ENCODE data around the gene TRRAP.

Gene TRRAP

DNA sequence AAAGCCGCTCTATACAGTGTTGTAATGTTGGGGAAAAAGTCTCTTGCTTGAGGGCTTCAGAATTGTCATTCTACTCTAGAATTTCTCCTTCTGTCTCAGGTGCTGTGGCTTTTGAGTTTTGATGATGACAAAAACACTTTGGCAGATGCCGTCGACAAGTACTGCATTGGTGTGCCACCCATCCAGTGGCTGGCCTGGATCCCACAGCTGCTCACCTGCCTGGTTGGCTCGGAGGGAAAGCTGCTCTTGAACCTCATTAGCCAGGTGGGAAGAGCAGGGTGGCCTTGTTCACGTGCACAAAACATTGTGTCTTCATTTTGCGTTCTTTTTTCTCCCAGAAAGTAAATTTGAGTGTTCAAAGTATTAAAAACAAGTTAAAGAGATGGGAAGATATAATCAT, 112.0 kb downstream of the TRRAP start:
- no peak for DNase-seq (ENCODE audit: low spot score)

DNA sequence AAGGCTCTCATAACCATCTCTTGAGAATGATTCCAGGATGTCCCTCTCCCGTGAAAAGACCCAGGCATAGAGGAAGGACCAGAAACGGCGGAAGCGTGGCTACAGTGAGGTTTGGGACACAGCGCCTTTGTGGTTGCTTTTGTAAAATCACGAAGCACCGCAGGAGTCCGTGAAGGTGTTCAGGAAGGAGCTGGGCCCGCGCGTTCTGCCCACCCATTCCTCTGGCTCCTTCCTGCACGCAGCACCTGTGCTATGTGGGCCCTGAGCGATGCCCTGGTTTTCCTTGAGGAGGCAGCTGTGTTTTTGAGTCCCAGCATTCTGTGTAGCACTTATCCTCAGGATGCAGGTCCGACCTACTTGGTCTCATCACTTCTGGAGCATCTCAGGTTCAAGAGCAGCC, 112.8 kb downstream of the TRRAP start:
- DNase-seq (ENCODE audit: low spot score) = no peak

DNA sequence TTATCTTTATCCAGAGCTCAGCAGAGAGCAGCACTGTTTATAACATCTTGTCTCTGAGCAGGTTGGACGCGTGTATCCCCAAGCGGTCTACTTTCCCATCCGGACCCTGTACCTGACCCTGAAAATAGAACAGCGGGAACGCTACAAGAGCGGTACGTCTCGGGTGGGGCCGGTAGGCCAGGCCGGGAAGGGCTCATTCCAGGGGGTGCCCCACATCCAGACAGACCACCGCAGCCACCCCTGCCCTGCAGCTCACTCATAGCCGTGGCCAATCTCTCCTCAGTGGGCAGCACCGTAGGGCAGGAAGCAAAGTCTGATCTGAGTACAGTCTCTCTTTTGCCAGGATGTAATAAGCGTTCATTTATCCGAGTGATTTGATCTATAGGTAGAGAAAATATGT, 113.7 kb downstream of the TRRAP start:
- no peak for DNase-seq (ENCODE audit: low spot score)

DNA sequence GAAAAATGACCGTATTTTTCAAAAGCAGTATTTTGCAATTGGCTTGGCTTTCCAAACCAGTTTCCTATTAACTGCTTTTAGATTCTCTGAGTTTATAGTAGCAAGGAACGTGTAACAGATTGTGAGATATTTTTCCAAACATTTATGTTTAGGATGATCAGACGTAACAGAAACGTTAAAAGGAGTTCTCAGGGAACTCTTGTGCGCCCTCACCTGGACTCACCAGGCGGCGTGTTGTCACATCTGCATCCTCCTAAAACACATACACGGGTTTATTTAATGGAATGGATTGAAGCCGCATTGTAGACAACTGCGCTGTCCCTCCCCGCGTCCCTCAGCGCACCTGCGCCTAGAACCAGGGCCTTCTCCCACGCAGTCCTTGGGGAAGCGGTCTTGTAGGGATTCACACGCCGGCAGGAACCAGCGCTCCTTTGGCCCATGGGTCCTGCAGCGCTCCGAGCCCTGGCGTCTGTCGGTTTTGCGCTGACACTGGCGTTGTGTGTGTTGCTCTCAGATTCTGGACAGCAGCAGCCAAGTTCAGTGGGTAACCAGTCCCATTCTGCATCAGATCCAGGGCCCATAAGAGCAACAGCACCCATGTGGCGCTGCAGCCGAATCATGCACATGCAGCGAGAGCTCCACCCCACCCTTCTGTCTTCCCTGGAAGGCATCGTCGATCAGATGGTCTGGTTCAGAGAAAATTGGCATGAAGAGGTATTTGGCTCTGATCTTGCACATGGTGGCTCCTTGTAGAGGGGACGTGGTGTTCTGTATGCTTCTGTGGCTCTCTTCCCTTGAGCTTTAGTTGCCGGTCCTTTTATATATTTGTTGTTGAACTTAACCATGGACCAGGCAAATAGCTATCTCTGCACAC, 114.9 kb downstream of the TRRAP start:
- DNase-seq (ENCODE audit: low spot score) = no peak

DNA sequence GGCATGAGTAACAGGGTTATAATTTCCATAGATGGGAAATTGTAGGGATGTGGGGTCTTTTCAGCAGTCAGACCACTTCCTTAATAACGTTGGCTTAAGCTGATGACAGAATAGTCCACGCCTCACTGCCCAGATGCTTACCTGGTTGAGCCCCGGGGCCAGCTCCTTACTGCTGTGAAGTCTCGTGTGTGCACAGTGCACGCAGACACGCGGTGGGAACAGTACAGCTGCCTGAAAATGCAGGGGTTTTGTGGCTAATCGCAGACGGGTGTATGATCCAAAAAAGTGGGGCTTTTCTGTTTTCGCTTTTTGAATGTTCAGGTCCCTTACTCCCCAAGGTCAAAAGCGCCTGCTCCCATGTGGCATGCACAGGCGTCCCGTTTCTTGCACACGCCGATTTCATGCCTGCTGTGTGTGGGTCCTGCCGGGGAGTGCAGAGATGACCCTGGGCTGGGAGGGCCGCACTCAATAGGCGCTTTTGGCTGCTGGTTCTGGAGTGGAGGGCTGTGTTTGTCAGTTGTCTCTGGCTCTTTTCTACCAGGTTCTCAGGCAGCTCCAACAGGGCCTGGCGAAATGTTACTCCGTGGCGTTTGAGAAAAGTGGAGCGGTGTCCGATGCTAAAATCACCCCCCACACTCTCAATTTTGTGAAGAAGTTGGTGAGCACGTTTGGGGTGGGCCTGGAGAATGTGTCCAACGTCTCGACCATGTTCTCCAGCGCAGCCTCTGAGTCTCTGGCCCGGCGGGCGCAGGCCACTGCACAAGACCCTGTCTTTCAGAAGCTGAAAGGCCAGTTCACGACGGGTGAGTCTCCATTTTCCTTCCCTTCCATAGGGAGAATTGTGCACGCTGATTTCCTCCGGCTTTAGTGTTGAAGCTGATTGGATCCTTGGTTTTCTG, 116.0 kb downstream of the TRRAP start:
- DNase-seq (ENCODE audit: low spot score) = no peak

DNA sequence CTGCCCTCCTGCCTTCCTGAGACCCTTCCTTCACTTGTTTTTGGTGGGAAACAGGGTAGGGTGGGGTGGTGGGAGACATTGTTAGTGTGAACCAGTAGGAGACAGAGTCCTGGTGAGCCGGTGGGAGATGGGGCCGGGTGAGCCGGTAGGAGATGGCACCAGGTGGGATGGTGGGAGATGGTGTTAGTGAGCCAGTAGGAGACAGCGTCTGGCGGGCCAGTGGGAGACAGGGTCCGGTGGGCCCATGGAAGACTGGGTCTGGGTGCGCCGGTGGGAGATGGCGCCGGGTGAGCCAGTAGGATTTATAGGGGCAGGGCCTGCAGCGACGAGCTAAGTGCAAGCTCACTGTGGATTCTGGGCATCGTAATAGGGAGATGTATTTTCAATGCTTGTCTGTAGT, 116.8 kb downstream of the TRRAP start:
- DNase-seq (ENCODE audit: low spot score) = no peak

DNA sequence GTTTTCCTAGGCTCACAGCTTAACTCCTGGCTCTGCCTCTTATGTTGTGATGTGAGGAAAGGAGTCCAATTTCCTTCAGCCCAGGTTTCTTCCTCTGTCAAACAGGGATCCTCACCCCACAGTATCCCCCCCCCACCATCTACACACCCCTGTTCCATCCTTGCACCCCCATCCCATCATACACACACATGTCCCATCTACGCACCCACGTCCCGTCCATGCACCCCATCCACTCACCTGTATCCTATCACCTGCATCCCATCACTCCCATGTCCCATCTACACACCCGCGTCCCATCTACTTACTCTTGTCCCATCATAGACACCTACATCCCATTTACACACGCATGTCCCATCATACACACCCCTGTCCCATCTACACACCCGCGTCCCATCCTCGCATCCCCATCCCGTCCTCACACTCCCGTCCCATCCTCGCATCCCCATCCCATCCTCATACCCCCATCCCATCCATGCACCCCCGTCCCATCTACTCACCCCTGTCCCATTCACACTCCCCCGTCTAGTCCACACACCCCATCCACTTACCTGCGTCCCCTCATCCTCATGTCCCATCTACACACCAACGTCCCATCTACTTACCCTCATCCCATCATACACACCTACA, 117.3 kb downstream of the TRRAP start:
- no peak for DNase-seq (ENCODE audit: low spot score)

DNA sequence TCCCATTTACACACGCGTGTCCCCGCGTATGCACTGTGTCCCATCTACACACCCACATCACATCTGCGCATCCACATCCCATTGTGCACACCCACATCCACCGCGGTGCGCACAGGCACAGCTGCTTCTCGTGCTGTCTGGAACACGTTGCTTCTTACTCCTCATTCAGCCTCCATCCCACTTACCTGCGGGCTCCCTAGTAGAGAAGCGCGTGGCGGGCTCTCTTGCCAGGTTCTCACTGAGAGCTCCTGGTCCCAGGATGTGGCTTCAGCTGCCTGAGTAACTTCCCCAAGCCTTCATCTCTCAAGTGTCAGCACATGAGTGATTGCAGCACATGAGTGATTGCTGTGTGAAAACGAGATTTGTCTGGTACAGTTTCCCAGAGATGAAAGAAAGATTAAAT, 117.8 kb downstream of the TRRAP start:
- DNase-seq (ENCODE audit: low spot score) = no peak

DNA sequence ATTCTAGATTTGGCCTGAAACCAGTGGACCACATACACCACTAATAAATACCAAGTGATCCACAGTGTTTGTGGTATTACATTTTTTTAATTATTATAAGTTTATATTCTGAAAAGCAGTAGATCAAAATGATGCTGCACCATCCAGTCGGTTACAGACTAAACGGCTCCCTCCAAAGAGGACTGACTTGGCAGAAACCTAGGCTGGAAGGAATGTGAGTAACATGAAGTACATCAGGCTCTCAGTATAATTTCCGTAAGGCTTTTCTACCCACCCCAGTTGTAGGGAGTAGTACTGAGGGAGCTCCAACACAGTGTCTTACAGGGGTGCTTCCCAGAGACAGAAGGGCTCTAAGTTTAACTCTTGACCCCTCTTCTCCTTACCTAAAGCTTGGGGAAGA, 119.5 kb downstream of the TRRAP start:
- no peak for DNase-seq (ENCODE audit: low spot score)

DNA sequence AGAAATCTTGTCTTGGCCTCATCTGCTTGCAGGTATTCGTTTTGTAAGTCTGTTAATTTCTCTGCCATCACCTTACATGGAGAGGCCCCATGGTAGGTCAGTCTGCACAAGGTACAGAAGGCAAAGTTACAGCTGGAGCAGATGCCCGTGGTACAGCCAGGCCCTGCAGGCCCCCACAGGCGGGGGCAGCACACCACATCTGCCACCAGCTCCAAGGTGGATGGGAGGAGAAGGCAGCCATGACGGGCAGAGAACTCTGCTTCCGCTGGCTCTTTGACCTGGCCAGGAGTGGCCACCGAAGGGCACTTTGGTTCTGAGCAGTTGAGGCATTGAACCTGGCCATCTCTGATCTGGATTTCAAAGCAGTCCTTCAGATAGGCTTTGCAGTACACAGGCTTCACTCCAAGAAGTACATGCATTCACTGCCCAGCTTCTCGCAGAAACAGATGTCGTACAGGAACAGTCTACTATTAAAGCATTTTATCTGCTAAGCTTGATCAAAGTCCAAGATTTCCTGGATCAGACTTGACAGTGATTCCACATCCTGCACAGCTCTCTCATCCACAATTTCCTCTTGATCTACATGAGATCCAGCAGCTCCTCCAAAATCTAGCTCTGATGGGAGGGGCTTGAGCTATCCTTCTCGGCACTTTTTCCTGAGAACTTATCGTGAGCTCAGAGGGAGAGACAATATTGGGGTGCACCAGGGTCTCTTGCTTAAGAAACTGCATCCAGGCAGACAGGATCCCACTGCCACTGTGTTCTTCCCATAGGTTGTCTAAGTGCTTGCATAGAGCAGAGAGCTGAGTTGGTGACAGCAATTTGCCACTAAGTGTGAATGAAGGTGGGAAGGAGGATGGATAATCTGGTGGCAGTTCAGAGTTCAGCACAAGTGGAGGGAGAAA, 120.7 kb downstream of the TRRAP start:
- DNase-seq (ENCODE audit: low spot score) = no peak

DNA sequence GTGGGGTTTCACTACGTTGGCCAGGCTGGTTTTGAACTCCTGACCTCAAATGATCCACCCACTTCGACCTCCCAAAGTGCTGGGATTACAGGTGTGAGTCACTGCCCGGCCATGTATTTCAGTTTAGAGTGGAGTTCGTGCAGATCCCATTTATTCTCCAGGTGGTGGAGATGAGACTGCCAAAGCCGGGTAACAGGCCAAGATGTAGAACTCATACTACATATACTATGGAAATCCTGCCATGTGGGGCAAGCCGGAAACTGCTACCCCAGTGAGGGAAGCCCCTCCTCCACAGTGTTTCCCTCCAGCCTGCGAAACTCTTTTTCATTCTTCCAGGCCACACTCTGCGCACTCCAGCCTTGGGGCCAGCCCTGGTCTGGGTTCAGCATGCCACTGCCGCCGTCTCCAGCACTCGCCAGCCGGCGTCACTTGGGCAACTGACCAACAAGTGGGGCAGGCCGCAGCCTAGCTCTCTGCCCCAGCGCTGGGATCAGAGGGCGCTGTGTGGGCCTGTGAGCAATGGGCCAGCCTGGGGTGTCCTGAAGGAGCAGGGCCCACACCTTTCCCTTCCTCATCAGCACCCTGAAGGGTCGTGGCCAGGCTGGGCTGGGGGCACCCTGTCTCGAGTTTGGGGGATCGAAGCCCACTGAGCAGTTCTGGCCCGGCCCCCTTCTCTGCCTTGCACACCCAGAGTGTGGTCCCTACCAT, 122.0 kb downstream of the TRRAP start:
- DNase-seq (ENCODE audit: low spot score) = no peak

DNA sequence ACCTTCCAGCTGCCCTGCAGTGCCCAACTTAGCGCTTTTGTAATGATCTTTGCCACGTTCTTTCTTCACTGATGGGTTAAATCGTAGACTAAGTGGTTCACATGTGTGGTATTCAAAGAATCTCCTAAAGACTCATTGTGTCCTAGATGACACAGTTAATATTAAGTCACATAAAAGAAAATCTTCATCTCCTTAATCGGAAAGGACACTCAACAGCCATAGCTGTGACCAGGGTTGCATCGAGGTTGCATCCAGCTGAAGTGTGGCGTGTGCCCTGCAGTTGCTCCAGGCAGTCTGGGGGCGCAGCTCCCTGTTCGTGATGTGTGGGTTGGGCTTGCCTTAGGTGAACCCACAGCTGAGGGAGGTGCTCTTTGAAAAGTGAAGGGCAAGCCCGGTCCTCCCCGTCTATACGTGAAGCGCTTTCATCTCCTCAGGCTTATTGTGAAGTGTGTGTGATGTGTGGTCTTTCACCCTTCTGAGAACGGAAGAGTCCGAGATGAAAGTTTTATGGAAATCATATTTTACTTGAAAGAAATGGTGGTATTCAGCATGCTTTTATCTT, 122.7 kb downstream of the TRRAP start:
- no peak for DNase-seq (ENCODE audit: low spot score)

DNA sequence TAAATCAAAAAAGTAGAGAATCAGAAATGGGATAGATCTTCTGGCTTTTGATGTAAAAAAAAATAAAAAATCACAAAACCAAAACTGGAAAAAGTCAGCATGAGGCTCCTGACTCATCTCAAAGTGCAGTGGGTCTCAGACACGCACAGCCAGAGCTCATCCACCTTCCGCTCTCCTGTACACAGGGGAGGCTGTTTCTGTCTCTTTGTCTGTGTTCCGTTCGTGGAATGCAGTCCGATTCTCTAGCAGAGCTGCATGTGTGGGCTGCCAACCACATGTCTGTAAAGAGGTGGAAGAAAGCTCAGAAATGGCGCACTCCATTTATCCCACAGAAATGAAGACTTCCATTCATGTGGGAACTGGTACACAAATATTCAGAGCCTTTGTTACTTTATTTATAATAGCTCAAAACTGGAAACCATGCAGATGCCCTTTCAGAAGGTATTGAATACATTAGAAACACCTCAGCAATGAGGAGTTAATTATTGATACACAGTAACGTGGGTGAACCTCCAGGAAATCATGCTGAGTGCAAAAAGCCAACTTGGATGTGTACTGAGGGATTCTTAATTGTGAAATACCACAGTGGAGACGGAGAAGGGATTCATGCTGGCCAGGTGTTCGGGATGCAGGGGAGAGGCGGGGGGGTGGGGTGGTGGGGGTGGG, 123.3 kb downstream of the TRRAP start:
- no peak for DNase-seq (ENCODE audit: low spot score)

DNA sequence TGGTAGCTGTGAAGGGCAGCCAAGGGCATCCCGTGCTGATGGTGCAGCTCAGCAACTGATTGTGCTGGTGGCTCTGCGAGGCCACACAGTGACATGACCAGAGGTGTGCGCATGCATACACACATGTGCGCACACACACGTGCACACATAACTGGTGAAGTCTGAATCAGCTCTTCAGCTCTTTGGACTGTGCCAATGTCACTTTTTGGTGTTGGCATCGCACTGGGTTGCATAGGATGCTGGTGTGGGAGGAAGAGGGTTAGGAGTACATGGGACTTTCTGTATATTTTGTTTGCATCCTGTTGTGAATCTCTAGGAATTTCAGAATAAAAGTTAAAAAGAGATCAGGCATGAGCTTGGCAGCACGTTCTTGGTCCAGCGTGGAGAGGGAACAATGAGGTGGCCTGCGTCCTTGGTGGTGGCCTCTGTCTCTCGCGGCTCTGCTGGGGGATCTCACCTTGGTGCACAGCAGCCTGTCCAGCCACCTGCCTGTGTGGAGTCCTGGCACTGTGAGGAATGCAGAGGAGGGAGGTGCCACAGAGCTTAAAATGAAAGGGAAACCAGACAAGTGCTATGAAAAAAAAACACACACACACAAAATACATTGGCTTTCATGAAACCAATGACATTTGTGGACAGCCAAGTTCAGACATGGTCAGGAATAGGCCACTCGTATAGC, 124.0 kb downstream of the TRRAP start:
- DNase-seq (ENCODE audit: low spot score) = no peak

DNA sequence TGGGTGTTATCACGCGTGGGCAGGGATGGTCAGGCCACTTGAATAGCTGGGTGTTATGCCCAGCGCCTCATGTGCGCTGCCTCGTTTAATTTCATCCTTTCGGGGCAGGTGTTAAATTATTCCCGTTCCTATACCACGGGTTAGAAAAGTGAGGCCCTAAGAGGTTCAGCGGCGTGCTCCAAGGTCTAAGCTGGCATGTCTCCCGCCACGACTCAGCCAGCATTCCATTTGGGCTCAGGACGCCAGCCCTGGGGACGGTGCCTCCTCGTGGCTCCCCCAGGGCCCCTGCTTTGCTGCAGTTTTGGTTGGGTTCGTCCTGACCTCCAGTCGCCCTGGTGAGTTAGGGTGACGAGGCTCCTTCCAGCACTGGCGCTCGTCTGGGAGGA, 124.5 kb downstream of the TRRAP start:
- no peak for DNase-seq (ENCODE audit: low spot score)

DNA sequence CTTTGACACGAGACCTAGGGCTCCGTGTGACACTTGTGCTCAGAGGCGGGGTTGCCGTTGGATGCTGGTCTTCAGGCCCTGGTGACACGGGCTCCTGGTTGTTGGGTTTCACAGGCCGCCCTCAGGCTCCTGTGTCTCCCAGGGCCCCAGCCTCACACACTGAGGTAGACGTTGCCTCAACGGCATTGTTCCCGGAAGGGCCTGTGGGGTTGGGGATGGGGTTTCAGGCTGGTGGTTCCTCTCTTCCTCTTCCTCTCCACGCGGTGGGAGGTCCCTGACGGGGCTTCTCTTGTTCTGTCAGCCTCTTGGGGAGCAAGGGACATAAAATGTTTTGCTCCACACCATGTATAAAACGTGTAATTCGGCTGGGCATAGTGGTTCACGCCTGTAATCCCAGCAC, 125.1 kb downstream of the TRRAP start:
- no peak for DNase-seq (ENCODE audit: low spot score)

DNA sequence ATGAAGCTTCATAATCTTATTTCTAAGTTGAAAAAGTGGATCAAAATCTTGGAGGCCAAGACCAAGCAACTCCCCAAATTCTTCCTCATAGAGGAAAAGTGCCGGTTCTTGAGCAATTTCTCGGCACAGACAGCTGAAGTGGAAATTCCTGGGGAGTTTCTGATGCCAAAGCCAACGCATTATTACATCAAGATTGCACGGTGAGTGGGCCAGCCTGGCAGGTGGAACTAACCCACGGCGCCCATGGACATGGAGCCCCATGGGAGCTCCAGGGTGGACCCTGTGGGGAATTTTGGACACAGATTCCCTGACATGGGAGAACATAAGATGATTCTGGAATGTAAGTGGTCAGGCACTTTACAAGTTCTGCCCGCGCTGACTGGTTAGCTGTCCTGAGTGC, 125.9 kb downstream of the TRRAP start:
- no peak for DNase-seq (ENCODE audit: low spot score)

DNA sequence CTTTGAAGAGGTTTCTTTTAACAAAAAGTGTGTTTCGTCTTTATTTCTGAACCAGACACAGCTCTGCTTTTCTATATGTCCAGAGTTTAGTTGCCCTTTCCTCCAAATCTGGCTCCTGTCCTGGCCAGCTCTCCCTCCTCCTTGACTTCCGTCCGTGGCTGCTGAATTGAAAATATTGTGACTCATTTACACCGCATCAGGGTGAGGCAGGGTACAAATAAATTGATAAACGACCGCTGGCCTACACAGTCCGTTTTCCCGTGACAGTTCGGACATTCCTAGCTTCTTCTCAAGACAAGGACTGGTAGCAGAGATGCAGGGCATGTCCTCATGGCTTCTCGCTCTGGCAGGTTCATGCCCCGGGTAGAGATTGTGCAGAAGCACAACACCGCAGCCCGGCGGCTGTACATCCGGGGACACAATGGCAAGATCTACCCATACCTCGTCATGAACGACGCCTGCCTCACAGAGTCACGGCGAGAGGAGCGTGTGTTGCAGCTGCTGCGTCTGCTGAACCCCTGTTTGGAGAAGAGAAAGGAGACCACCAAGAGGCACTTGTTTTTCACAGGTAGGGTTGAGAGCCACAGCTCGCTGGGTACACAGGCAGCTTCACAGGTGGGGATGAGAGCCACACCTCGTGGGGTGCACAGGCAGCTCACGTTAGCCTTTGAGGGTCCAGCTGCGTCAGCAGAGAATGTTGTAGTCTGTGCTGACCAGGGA, 126.6 kb downstream of the TRRAP start:
- no peak for DNase-seq (ENCODE audit: low spot score)

DNA sequence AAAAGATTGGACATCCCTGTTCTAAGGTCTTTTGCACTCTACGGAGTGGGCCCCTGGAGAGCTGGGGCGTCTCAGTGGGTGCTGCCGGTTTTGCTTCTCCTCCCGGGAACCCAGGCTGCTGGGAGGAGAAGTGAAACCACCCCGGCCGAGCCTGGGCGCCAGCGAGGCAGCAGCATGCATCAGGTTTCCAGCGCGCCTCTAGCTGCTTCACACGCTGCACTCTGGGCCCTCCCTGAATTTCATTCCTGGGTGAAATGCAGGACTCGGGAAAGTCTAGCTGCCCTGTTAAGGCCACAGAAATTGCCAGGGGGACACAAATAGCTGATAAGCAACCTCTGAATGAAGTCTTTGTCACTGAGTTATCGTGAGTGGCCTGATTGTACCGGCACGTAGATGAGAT, 127.4 kb downstream of the TRRAP start:
- no peak for DNase-seq (ENCODE audit: low spot score)
